Liver (tissue), 9 donors: ENCODE measurements around the gene LAMTOR5. TPM values are rescaled to one million over a fixed set of nuclear protein-coding genes. Genes with fewer than 3 reads are reported as not detected.

Source experiments
- DNase-seq: peaks from one replicate; pipeline ENCODE4 v3.0.0-alpha.2; 2017; ENCODE audit warnings: low spot score
- H3K27ac ChIP-seq, 2 donors: one replicate each; pipeline ENCODE4 v1.7.0; 2013; ENCODE audit warnings: inconsistent platforms in 2 of 2, low read length in 2 of 2, control low read depth in 1 of 2, low read depth in 1 of 2, mild to moderate bottlenecking in 1 of 2
- H3K27me3 ChIP-seq, 4 donors: one replicate each; pipeline versions ENCODE4 v1.6.1 to v1.7.0; 2013; ENCODE audit warnings: low read length in 3 of 4, inconsistent platforms in 1 of 4, mild to moderate bottlenecking in 1 of 4, moderate library complexity in 1 of 4; ENCODE audit not compliant: control insufficient read depth in 4 of 4, insufficient read depth in 4 of 4
- H3K36me3 ChIP-seq, 4 donors: one replicate each; pipeline versions ENCODE4 v1.6.1 to v1.7.0; 2013; ENCODE audit warnings: low read length in 3 of 4, mild to moderate bottlenecking in 3 of 4, low read depth in 1 of 4, moderate library complexity in 1 of 4; ENCODE audit not compliant: control insufficient read depth in 4 of 4, insufficient read depth in 3 of 4
- H3K4me1 ChIP-seq, 4 donors: one replicate each; pipeline versions ENCODE4 v1.6.1 to v1.7.0; 2013; ENCODE audit warnings: low read length in 3 of 4, mild to moderate bottlenecking in 3 of 4, moderate library complexity in 1 of 4; ENCODE audit not compliant: control insufficient read depth in 4 of 4, insufficient read depth in 4 of 4
- H3K4me3 ChIP-seq, 3 donors: one replicate each; pipeline versions ENCODE4 v1.6.1 to v1.7.0; 2013; ENCODE audit warnings: low read length in 3 of 3, control low read depth in 1 of 3, low read depth in 1 of 3, mild to moderate bottlenecking in 1 of 3
- H3K9ac ChIP-seq, 2 donors: one replicate each; pipeline ENCODE4 v1.7.0; 2013; ENCODE audit warnings: low read length in 2 of 2, mild to moderate bottlenecking in 2 of 2, moderate library complexity in 2 of 2, control low read depth in 1 of 2, low read depth in 1 of 2
- H3K9me3 ChIP-seq, 4 donors: one replicate each; pipeline versions ENCODE4 v1.6.1 to v1.7.0; 2013; ENCODE audit warnings: low read length in 3 of 4; ENCODE audit not compliant: control insufficient read depth in 4 of 4
- EGR1 ChIP-seq, 2 donors: IDR thresholded peaks; 2 replicates each; pipeline ENCODE4 v1.6.1; 2016 to 2018; ENCODE audit warnings: antibody characterized with exemption in 2 of 2, low read depth in 2 of 2
- FOXA1 ChIP-seq: IDR thresholded peaks from 2 replicates; pipeline ENCODE4 v1.6.1; 2016; ENCODE audit warnings: antibody characterized with exemption
- FOXA2 ChIP-seq: IDR thresholded peaks from 2 replicates; pipeline ENCODE4 v1.6.1; 2016; ENCODE audit warnings: antibody characterized with exemption
- GABPA ChIP-seq, 2 donors: IDR thresholded peaks in 1 of 2; conservative IDR thresholded peaks in 1 of 2; 2 replicates each; pipeline ENCODE4 v1.6.1; 2016; ENCODE audit warnings: antibody characterized with exemption in 2 of 2, mild to moderate bottlenecking in 1 of 2, moderate library complexity in 1 of 2
- HNF4A ChIP-seq, 2 donors: conservative IDR thresholded peaks; 2 replicates each; pipeline ENCODE4 v1.6.1; 2016; ENCODE audit warnings: antibody characterized with exemption in 2 of 2, mild to moderate bottlenecking in 2 of 2
- HNF4G ChIP-seq: IDR thresholded peaks from 2 replicates; pipeline ENCODE4 v1.6.1; 2016; ENCODE audit warnings: antibody characterized with exemption
- JUND ChIP-seq, 2 donors: IDR thresholded peaks; 2 replicates each; pipeline ENCODE4 v1.6.1; 2016; ENCODE audit warnings: antibody characterized with exemption in 2 of 2
- NR2F2 ChIP-seq: IDR thresholded peaks from 2 replicates; pipeline ENCODE4 v1.6.1; 2016; ENCODE audit warnings: antibody characterized with exemption
- RAD21 ChIP-seq, 2 donors: IDR thresholded peaks; 2 replicates each; pipeline ENCODE4 v1.6.1; 2016; ENCODE audit warnings: antibody characterized with exemption in 2 of 2, mild to moderate bottlenecking in 2 of 2
- RXRA ChIP-seq, 2 donors: IDR thresholded peaks; 2 replicates each; pipeline ENCODE4 v1.6.1; 2017 to 2018; ENCODE audit warnings: antibody characterized with exemption in 2 of 2, mild to moderate bottlenecking in 1 of 2
- SP1 ChIP-seq: IDR thresholded peaks from 2 replicates; pipeline ENCODE4 v1.6.1; 2018; ENCODE audit warnings: antibody characterized with exemption, mild to moderate bottlenecking
- TAF1 ChIP-seq: conservative IDR thresholded peaks from 2 replicates; pipeline ENCODE4 v1.6.1; 2016; ENCODE audit warnings: antibody characterized with exemption, mild to moderate bottlenecking
- YY1 ChIP-seq: IDR thresholded peaks from 2 replicates; pipeline ENCODE4 v1.6.1; 2016; ENCODE audit warnings: antibody characterized with exemption, mild to moderate bottlenecking
- WGBS: extraction: QIAGEN DNeasy Blood & Tissue Kit; methylation state at CpG from one replicate; pipeline ENCODE4 v1.1.7; 2013; 5-methylcytosine and 5-hydroxymethylcytosine counted together
- polyA plus RNA-seq, 2 donors: library from polyadenylated mRNA; stranded (reverse) in 1 of 2; unstranded in 1 of 2; fragments of 200-250 nt in 1 of 2; fragments of >200 nt in 1 of 2; fragmentation: Nextera tagmentation in 1 of 2; extraction: Ambion mirVana in 1 of 2; gene quantifications; one replicate each; pipeline versions ENCODE4 v1.2.1 to v1.2.3, GENCODE V29; 2013 to 2015
- total RNA-seq, 2 donors: library from RNA; depleted of rRNA; stranded (reverse); fragments of >200 nt; gene quantifications; one replicate each; pipeline ENCODE4 v1.2.3, GENCODE V29; 2014
- TF ChIP-seq, protein P1 (sequence below): fragments of 150-350 bp; IDR thresholded peaks from 2 replicates; pipeline ENCODE4 v1.5.1; 2017; ENCODE audit warnings: improper control_type of control experiment, low read depth, low read length; ENCODE audit not compliant: missing input control
- TF ChIP-seq, protein P2 (sequence below): IDR thresholded peaks from 2 replicates; pipeline ENCODE4 v1.6.1; 2016; ENCODE audit warnings: antibody characterized with exemption
- TF ChIP-seq, protein P3 (sequence below): IDR thresholded peaks from 2 replicates; pipeline ENCODE4 v1.6.1; 2016; ENCODE audit warnings: antibody characterized with exemption
- TF ChIP-seq, protein P4 (sequence below): IDR thresholded peaks from 2 replicates; pipeline ENCODE4 v1.6.1; 2016; ENCODE audit warnings: antibody characterized with exemption
- TF ChIP-seq, protein P5 (sequence below): IDR thresholded peaks from 2 replicates; pipeline ENCODE4 v1.6.1; 2016; ENCODE audit warnings: antibody characterized with exemption, mild to moderate bottlenecking
- donor health status: healthy.
- donor health status: healthy.
- donor health status: healthy.
- donor health status: healthy.
- donor health status: healthy.

Gene LAMTOR5
- total and polyA plus RNA-seq, 4 donors = 30.0 to 182 (median 94.3) TPM

DNA sequence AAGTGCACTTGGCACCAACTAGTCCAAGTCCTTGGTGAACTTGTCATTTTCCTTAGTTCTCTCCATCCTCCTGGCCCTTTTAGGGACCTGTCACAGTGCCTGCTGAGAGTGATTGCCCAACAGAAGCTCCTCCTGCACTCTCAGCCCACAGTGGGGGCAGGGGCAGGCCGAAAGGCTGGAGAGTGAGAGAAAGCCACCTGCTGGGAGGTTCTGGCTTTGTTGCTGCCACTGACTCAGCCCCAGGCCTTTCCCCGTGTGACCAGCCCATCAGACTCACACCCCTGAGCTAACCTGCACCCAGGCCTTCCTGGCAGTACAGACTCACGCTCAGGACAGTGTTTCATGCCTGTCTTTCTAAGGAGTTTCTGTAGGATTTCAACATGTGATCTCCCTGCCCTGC lies 26.3 kb upstream of the LAMTOR5 start:
- 23% methylated on average over 3 of the region's 3 CpGs for WGBS
- DNase-seq = peak; percentile 50
- H3K36me3 ChIP-seq = no peaks in the 10 kb centered on the region
- H3K27me3 ChIP-seq = no peaks in the 10 kb centered on the region
- H3K9ac ChIP-seq = no peak overlapping the region
- TF ChIP-seq, protein P1, sequence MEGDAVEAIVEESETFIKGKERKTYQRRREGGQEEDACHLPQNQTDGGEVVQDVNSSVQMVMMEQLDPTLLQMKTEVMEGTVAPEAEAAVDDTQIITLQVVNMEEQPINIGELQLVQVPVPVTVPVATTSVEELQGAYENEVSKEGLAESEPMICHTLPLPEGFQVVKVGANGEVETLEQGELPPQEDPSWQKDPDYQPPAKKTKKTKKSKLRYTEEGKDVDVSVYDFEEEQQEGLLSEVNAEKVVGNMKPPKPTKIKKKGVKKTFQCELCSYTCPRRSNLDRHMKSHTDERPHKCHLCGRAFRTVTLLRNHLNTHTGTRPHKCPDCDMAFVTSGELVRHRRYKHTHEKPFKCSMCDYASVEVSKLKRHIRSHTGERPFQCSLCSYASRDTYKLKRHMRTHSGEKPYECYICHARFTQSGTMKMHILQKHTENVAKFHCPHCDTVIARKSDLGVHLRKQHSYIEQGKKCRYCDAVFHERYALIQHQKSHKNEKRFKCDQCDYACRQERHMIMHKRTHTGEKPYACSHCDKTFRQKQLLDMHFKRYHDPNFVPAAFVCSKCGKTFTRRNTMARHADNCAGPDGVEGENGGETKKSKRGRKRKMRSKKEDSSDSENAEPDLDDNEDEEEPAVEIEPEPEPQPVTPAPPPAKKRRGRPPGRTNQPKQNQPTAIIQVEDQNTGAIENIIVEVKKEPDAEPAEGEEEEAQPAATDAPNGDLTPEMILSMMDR = peak; percentile 61
- TF ChIP-seq HNF4A (conservative IDR thresholded peaks at IDR 0.05) (peak; percentile 37 to 62), RAD21 (IDR thresholded peaks at IDR 0.05) (peak; percentile 70 to 78), FOXA1 (no peak), RXRA (IDR thresholded peaks at IDR 0.05) (peak; percentile 44 to 60), EGR1 (IDR thresholded peaks at IDR 0.05; ENCODE audit: low read depth in 2 of 2) (no peak)
- TF ChIP-seq, protein P2, sequence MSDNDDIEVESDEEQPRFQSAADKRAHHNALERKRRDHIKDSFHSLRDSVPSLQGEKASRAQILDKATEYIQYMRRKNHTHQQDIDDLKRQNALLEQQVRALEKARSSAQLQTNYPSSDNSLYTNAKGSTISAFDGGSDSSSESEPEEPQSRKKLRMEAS = peak; percentile 52
- H3K4me1 ChIP-seq = peaks cover 0 to 9% (median 5%) of the 10 kb centered on the region in 4 donors
- H3K27ac ChIP-seq = no peak overlapping the region
- H3K4me3 ChIP-seq = no peak overlapping the region
- no peaks in the 10 kb centered on the region for H3K9me3 ChIP-seq

DNA sequence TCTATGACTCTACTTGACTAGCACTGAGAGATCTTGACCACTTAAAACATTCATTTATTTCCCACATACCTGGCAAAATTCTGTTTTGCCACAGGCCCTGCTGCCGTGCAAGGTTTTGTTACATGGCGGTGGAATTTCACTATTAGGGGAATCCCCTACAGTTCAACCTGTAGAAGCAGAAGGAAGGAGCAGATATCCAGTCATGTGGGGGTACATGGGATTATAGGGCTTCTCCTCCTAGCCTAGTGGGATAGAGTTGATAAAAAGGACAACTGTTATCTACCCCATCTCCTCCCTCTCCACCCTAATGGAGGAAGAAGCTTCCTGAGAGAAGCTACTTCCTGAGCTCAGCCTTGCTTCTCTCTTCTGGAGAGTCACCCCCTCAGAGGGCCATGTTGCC lies 25.7 kb upstream of the LAMTOR5 start:
- no peak overlapping the region for H3K4me3 ChIP-seq
- no peak overlapping the region for H3K9ac ChIP-seq
- H3K4me1 ChIP-seq = peaks cover 0 to 9% (median 5%) of the 10 kb centered on the region in 4 donors
- no peaks in the 10 kb centered on the region for H3K27me3 ChIP-seq
- no peak overlapping the region for H3K27ac ChIP-seq
- no peak for TF ChIP-seq FOXA2
- H3K9me3 ChIP-seq = no peaks in the 10 kb centered on the region
- no peaks in the 10 kb centered on the region for H3K36me3 ChIP-seq
- no peak for DNase-seq
- 68% methylated on average over 2 of the region's 2 CpGs for WGBS

DNA sequence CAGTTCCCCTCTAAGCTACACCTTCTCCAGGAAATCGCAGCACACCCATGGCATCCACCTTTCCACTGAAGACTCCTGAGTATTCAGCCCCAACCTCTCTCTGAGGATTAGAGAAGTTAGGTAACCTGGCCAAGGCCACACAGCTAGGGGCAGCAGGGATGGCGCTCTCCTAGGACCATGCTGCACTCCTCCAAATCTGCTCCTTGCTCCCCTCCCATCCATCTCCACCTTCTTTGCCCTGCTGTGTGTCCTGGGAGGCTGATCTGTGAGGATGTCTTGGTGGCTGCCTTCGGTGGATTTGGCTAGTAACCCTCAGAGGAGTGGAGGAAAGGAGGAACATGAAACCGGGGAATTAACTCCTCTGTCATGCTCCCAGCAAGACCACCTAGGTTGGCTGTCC lies 23.4 kb upstream of the LAMTOR5 start:
- Histone ChIP-seq H3K27ac (no peak overlapping the region), H3K36me3 (no peaks in the 10 kb centered on the region), H3K9ac (no peak overlapping the region), H3K27me3 (no peaks in the 10 kb centered on the region), H3K4me1 (peaks cover 0 to 9% (median 5%) of the 10 kb centered on the region in 4 donors), H3K9me3 (no peaks in the 10 kb centered on the region), H3K4me3 (no peak overlapping the region)
- TF ChIP-seq HNF4A (conservative IDR thresholded peaks at IDR 0.05) = no peak
- TF ChIP-seq, protein P2 = no peak
- TF ChIP-seq RAD21 (IDR thresholded peaks at IDR 0.05) = no peak
- TF ChIP-seq, protein P3, sequence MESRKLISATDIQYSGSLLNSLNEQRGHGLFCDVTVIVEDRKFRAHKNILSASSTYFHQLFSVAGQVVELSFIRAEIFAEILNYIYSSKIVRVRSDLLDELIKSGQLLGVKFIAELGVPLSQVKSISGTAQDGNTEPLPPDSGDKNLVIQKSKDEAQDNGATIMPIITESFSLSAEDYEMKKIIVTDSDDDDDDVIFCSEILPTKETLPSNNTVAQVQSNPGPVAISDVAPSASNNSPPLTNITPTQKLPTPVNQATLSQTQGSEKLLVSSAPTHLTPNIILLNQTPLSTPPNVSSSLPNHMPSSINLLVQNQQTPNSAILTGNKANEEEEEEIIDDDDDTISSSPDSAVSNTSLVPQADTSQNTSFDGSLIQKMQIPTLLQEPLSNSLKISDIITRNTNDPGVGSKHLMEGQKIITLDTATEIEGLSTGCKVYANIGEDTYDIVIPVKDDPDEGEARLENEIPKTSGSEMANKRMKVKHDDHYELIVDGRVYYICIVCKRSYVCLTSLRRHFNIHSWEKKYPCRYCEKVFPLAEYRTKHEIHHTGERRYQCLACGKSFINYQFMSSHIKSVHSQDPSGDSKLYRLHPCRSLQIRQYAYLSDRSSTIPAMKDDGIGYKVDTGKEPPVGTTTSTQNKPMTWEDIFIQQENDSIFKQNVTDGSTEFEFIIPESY = no peak
- TF ChIP-seq, protein P4, sequence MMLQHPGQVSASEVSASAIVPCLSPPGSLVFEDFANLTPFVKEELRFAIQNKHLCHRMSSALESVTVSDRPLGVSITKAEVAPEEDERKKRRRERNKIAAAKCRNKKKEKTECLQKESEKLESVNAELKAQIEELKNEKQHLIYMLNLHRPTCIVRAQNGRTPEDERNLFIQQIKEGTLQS = no peak
- no peak for TF ChIP-seq RXRA (IDR thresholded peaks at IDR 0.05)
- TF ChIP-seq GABPA (IDR thresholded peaks at IDR 0.05 in 1 of 2, conservative IDR thresholded peaks at IDR 0.05 in 1 of 2) = no peak
- TF ChIP-seq TAF1 = no peak
- no peak for TF ChIP-seq FOXA2
- TF ChIP-seq EGR1 (IDR thresholded peaks at IDR 0.05; ENCODE audit: low read depth in 2 of 2) = no peak
- TF ChIP-seq HNF4G = no peak
- no peak for TF ChIP-seq SP1
- no peak for TF ChIP-seq YY1
- TF ChIP-seq NR2F2 = no peak
- TF ChIP-seq, protein P5, sequence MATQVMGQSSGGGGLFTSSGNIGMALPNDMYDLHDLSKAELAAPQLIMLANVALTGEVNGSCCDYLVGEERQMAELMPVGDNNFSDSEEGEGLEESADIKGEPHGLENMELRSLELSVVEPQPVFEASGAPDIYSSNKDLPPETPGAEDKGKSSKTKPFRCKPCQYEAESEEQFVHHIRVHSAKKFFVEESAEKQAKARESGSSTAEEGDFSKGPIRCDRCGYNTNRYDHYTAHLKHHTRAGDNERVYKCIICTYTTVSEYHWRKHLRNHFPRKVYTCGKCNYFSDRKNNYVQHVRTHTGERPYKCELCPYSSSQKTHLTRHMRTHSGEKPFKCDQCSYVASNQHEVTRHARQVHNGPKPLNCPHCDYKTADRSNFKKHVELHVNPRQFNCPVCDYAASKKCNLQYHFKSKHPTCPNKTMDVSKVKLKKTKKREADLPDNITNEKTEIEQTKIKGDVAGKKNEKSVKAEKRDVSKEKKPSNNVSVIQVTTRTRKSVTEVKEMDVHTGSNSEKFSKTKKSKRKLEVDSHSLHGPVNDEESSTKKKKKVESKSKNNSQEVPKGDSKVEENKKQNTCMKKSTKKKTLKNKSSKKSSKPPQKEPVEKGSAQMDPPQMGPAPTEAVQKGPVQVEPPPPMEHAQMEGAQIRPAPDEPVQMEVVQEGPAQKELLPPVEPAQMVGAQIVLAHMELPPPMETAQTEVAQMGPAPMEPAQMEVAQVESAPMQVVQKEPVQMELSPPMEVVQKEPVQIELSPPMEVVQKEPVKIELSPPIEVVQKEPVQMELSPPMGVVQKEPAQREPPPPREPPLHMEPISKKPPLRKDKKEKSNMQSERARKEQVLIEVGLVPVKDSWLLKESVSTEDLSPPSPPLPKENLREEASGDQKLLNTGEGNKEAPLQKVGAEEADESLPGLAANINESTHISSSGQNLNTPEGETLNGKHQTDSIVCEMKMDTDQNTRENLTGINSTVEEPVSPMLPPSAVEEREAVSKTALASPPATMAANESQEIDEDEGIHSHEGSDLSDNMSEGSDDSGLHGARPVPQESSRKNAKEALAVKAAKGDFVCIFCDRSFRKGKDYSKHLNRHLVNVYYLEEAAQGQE = no peak
- TF ChIP-seq FOXA1 = no peak
- TF ChIP-seq, protein P1 = no peak
- no peak for TF ChIP-seq JUND (IDR thresholded peaks at IDR 0.05)
- no peak for DNase-seq
- 84% methylated on average over 4 of the region's 4 CpGs for WGBS
